GM12873 (cell line): ENCODE results near the gene LHX3.

Experiments
- CTCF ChIP-seq: IDR thresholded peaks from 2 replicates; pipeline ENCODE4 v1.5.1; 2012; ENCODE audit warnings: low read depth, mild to moderate bottlenecking, moderate library complexity, low read length, control low read depth; ENCODE audit not compliant: insufficient read depth; ENCODE audit errors: missing control alignments

The LHX3 gene

GRCh38 chr9:136233868-136234267 is 28.9 kb upstream of the LHX3 start:
- no peak for TF ChIP-seq CTCF

- no peak for TF ChIP-seq CTCF
Observed at GRCh38 chr9:136233411-136233810, 28.5 kb upstream of the LHX3 start.

- no peak for TF ChIP-seq CTCF
Observed at GRCh38 chr9:136232969-136233368, 28.0 kb upstream of the LHX3 start.

GRCh38 chr9:136231478-136232297 is 26.8 kb upstream of the LHX3 start:
- TF ChIP-seq CTCF = no peak

GRCh38 chr9:136230773-136231172 is 25.8 kb upstream of the LHX3 start:
- no peak for TF ChIP-seq CTCF

GRCh38 chr9:136230365-136230764 is 25.4 kb upstream of the LHX3 start:
- no peak for TF ChIP-seq CTCF

GRCh38 chr9:136229096-136230065 is 24.5 kb upstream of the LHX3 start:
- TF ChIP-seq CTCF = no peak
